ENCODE results near the gene SDS.
"Not testable (repeated sequence)": the region's sequence is repeated elsewhere in the genome, so short reads cannot be mapped to it uniquely, and the experiment has no call there.

The SDS gene

GRCh38 chr12:113373969-113374368 is 29.7 kb downstream of the SDS start:
- DNase-seq: no peak

GRCh38 chr12:113373440-113373839 is 30.2 kb downstream of the SDS start:
- no peak for DNase-seq

- DNase-seq: no peak
These were observed 31.3 kb downstream of the SDS start for GRCh38 chr12:113372371-113372770.

- DNase-seq: no peak
These were observed 31.9 kb downstream of the SDS start for GRCh38 chr12:113371808-113372207.

GRCh38 chr12:113370923-113371682 is 32.6 kb downstream of the SDS start:
- no peak for DNase-seq

GRCh38 chr12:113369391-113369985 is 34.2 kb downstream of the SDS start:
- no peak for DNase-seq

GRCh38 chr12:113368331-113368730 is 35.4 kb downstream of the SDS start:
- no peak for DNase-seq

GRCh38 chr12:113366827-113367226 is 36.9 kb downstream of the SDS start:
- no peak for DNase-seq

- no peak for DNase-seq
These were observed 37.9 kb downstream of the SDS start for GRCh38 chr12:113365639-113366395.

GRCh38 chr12:113364698-113365097 is 39.0 kb downstream of the SDS start:
- DNase-seq: no peak

GRCh38 chr12:113361574-113362370 is 41.9 kb downstream of the SDS start:
- no peak for DNase-seq

- DNase-seq: no peak
These were observed 43.5 kb downstream of the SDS start for GRCh38 chr12:113359939-113360748.

GRCh38 chr12:113359133-113359938 is 44.4 kb downstream of the SDS start:
- no peak for DNase-seq

GRCh38 chr12:113358381-113359132 is 45.1 kb downstream of the SDS start, which contains the start of gene PLBD2:
Gene PLBD2 (plus strand): TSS chr12:113358587. CDS start chr12:113358601, 14 bp downstream.
- DNase-seq: peak; percentile 95 to 96

- DNase-seq: not testable (repeated sequence)
These were observed 49.5 kb downstream of the SDS start for GRCh38 chr12:113354192-113354591.

- DNase-seq: no peak
These were observed 52.6 kb downstream of the SDS start for GRCh38 chr12:113351089-113351488.

- no peak for DNase-seq
These were observed 54.7 kb downstream of the SDS start for GRCh38 chr12:113348849-113349536.

GRCh38 chr12:113347892-113348291 is 55.8 kb downstream of the SDS start:
- no peak for DNase-seq

GRCh38 chr12:113347107-113347506 is 56.6 kb downstream of the SDS start:
- DNase-seq: no peak

- DNase-seq: no peak
These were observed 57.3 kb downstream of the SDS start for GRCh38 chr12:113346353-113346752.

All from activated CD4-positive, alpha-beta T cell treated with anti-CD3 and anti-CD28 coated beads for 4 hours (primary cell).